Fibroblast of lung (primary cell): ENCODE data around the gene TLR1.

Source experiments
- CTCF ChIP-seq, 2 donors: IDR thresholded peaks in 1 of 2; conservative IDR thresholded peaks in 1 of 2; 1 replicate in 1 of 2; 2 replicates in 1 of 2; pipeline ENCODE4 v1.5.1; 2011 to 2012; ENCODE audit warnings: low read length in 2 of 2, control low read depth in 1 of 2, inconsistent platforms in 1 of 2, low read depth in 1 of 2, mild to moderate bottlenecking in 1 of 2
- EZH2 ChIP-seq: IDR thresholded peaks from 2 replicates; pipeline ENCODE4 v1.5.1; 2012; ENCODE audit warnings: low read length, control low read depth, mild to moderate bottlenecking; ENCODE audit errors: missing control alignments

GRCh38 chr4:38788317-38788716, 16.3 kb downstream of the TLR1 start:
- no peak for TF ChIP-seq CTCF (conservative IDR thresholded peaks at IDR 0.05 in 1 of 2, IDR thresholded peaks at IDR 0.05 in 1 of 2; ENCODE audit: low read depth in 1 of 2, low read length in 2 of 2)
- no peak for TF ChIP-seq EZH2
